Activated T-cell treated with anti-CD3 and anti-CD28 coated beads, Interleukin-2, amount 50 U/mL, for 72 hours (primary cell): ENCODE data around the gene TMEM263. TPM values are rescaled to one million over a fixed set of nuclear protein-coding genes. Genes with fewer than 3 reads are reported as not detected.

Experiments
- ATAC-seq, 2 donors: fragments of 150-1000 bp; cut with Tn5 transposase; replicated peaks in 1 of 2; 2 replicates each; pipeline ENCODE4 v1.10.0; 2021; ENCODE audit warnings: moderate library complexity in 2 of 2, mild to moderate bottlenecking in 1 of 2
- DNase-seq, 2 donors: peaks; one replicate each; pipeline ENCODE4 v3.0.0; 2021 to 2022; ENCODE audit warnings: mixed read lengths in 1 of 2
- H3K27ac Mint-ChIP-seq: one replicate; pipeline ENCODE4 v1.8.0; 2022; ENCODE audit warnings: mild to moderate bottlenecking, moderate library complexity, mixed read lengths
- H3K27me3 Mint-ChIP-seq: one replicate; pipeline ENCODE4 v1.8.0; 2022; ENCODE audit warnings: low read depth, mixed read lengths
- H3K36me3 Mint-ChIP-seq, 2 donors: one replicate each; pipeline ENCODE4 v1.8.0; 2022; ENCODE audit warnings: mixed read lengths in 2 of 2, mild to moderate bottlenecking in 1 of 2; ENCODE audit not compliant: insufficient read depth in 2 of 2
- H3K4me1 Mint-ChIP-seq: one replicate; pipeline ENCODE4 v1.8.0; 2022; ENCODE audit warnings: low read depth, mixed read lengths
- H3K4me3 Mint-ChIP-seq, 2 donors: one replicate each; pipeline ENCODE4 v1.8.0; 2022; ENCODE audit warnings: mild to moderate bottlenecking in 2 of 2, mixed read lengths in 2 of 2, moderate library complexity in 2 of 2
- H3K9me3 Mint-ChIP-seq, 2 donors: one replicate each; pipeline ENCODE4 v1.8.0; 2022; ENCODE audit warnings: mixed read lengths in 2 of 2
- total RNA-seq, 2 donors: library from RNA; stranded (reverse); gene quantifications; one replicate each; pipeline ENCODE4 v1.2.3, GENCODE V29; 2022

Gene TMEM263
- total RNA-seq, 2 donors from 2014 or later: 39.7 to 41.3 TPM

- H3K27me3 Mint-ChIP-seq: no peaks in the 10 kb centered on the region
- peak overlapping the region; percentile 8 for H3K27ac Mint-ChIP-seq
- no peaks in the 10 kb centered on the region for H3K9me3 Mint-ChIP-seq
- H3K4me3 Mint-ChIP-seq: no peak overlapping the region
- DNase-seq (no peak), ATAC-seq (no peak)
- H3K36me3 Mint-ChIP-seq: peaks cover 0 to 3% of the 10 kb centered on the region in 2 donors
- peaks cover 6% of the 10 kb centered on the region for H3K4me1 Mint-ChIP-seq
Measured at GRCh38 chr12:107011519-107011918, 55.8 kb downstream of the TMEM263 start.

- H3K36me3 Mint-ChIP-seq: peaks cover 0 to 3% of the 10 kb centered on the region in 2 donors
- ATAC-seq (no peak), DNase-seq (no peak)
- no peaks in the 10 kb centered on the region for H3K9me3 Mint-ChIP-seq
- H3K27me3 Mint-ChIP-seq: no peaks in the 10 kb centered on the region
- peak overlapping the region; percentile 55 for H3K27ac Mint-ChIP-seq
- peaks cover 6% of the 10 kb centered on the region for H3K4me1 Mint-ChIP-seq
- no peak overlapping the region for H3K4me3 Mint-ChIP-seq
Measured at GRCh38 chr12:107012736-107013425, 57.2 kb downstream of the TMEM263 start.

- Mint-ChIP-seq H3K27ac (no peak overlapping the region), H3K36me3 (no peaks in the 10 kb centered on the region), H3K27me3 (no peaks in the 10 kb centered on the region), H3K9me3 (no peaks in the 10 kb centered on the region), H3K4me1 (peaks cover 6% of the 10 kb centered on the region), H3K4me3 (no peak overlapping the region)
- DNase-seq (no peak), ATAC-seq (no peak)
Measured at GRCh38 chr12:107014055-107014454, 58.3 kb downstream of the TMEM263 start.

DNA sequence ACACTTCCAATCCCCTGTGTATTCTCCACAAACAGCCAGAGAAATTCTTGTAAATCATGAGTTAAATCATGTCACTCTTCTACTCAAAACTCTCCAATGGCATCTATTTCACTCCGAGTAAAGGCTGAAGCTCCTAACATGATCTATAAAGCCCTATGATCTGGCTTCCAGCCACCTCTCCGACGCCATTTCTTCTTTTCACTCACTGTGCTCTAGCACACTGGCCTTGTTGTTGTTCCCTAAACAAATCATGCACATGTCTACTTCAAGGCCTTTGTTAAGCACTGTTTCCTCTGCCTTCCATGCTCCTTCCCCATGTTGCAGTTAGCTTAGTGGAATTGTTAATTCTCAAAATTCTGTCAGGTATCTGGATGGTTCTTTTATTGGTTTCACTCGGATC lies 61.3 kb downstream of the TMEM263 start:
- H3K27ac Mint-ChIP-seq: no peak overlapping the region
- H3K4me1 Mint-ChIP-seq: no peaks in the 10 kb centered on the region
- H3K9me3 Mint-ChIP-seq: no peaks in the 10 kb centered on the region
- no peak for ATAC-seq
- no peaks in the 10 kb centered on the region for H3K27me3 Mint-ChIP-seq
- no peak for DNase-seq
- no peak overlapping the region for H3K4me3 Mint-ChIP-seq
- H3K36me3 Mint-ChIP-seq: peaks cover 0 to 6% of the 10 kb centered on the region in 2 donors

DNA sequence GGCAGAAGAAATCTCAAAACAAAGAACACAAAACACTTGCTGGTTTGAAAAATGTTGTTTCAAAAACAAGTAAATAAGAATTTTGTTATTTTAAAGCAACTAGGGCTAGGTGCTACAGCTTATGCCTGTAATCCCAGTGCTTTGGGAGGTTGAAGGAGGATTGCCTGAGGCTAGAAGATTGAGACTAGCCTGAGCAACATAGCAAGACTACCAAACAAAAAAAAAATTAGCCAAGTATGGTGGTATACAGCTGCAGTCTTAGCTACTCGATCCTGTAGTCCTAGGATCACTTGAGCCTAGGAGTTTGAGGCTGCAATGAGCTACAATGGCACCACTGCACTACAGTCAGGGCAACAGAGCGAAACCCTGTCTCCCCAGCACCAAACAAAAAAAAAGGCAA lies 63.8 kb downstream of the TMEM263 start:
- no peaks in the 10 kb centered on the region for H3K27me3 Mint-ChIP-seq
- no peak overlapping the region for H3K27ac Mint-ChIP-seq
- H3K9me3 Mint-ChIP-seq: no peaks in the 10 kb centered on the region
- ATAC-seq (no peak), DNase-seq (no peak)
- no peaks in the 10 kb centered on the region for H3K4me1 Mint-ChIP-seq
- no peak overlapping the region for H3K4me3 Mint-ChIP-seq
- peaks cover 0 to 6% of the 10 kb centered on the region in 2 donors for H3K36me3 Mint-ChIP-seq

Other genes starting within 250 kb of the TMEM263 start
- gene RIC8B, start 181.2 kb upstream of the TMEM263 start, total RNA-seq: 10 to 100 TPM; 11.8 to 15.2 TPM
- 1 to 10 TPM; 6.7 to 7.8 TPM for gene MTERF2, start 31.2 kb downstream of the TMEM263 start, total RNA-seq
- gene CRY1, start 137.6 kb downstream of the TMEM263 start, total RNA-seq: 10 to 100 TPM; 24.1 to 25.8 TPM